Liver (tissue), 3 donors: ENCODE data around the gene ZMYND11.

Experiments
- CTCF ChIP-seq: fragments of 150-350 bp; IDR thresholded peaks from 2 replicates; pipeline ENCODE4 v1.5.1; 2017; ENCODE audit warnings: improper control_type of control experiment, low read depth, low read length; ENCODE audit not compliant: missing input control
- RAD21 ChIP-seq, 2 donors: IDR thresholded peaks; 2 replicates each; pipeline ENCODE4 v1.6.1; 2016; ENCODE audit warnings: antibody characterized with exemption in 2 of 2, mild to moderate bottlenecking in 2 of 2
- donor health status: healthy.
- donor health status: healthy.

DNA sequence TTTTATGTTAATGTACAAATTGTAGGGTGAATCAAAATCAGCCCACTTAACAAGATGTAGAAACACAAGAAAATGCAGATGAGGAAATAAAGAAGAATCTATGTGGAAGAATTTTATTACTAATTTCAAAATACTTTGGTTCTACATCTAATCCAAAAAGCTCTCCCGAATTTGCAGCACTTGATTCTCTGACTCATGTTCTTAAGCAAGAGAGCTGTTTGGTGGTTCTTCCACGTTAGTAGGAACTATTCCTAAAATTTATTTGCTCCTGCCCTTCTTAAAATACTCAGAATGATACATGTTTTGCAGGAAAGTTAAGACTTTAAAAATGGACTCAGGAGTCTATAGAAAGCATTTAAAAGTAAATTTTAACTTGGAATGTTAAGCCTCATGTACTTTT is 91.8 kb downstream of the ZMYND11 start:
- TF ChIP-seq CTCF (no peak), RAD21 (IDR thresholded peaks at IDR 0.05) (no peak)
